ENCODE data around the gene ASPRV1.

DNA sequence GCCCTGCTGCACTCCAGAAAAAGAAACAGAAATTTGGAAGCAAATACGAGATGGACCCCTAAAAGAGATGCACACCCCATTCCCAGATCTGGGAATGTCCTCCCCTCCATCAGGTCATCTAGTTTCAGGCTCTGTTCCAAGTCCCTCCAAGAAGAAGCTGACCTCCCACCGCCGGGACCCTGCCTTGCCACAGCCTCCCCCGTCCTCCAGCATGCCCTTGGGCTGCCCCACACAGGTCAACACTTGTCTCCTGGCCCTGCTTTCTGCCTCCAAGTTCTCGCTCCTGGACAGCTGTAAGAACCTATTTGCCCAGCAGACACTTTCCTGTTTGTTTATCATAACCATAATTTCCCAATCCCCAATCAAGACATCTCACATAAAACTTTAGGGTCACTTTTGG is 2.0 kb downstream of the ASPRV1 start:
- TF ChIP-seq RFX5 (IDR thresholded peaks at IDR 0.05) (no peak), MAFK (IDR thresholded peaks at IDR 0.05; ENCODE audit: partially characterized antibody) (no peak), POLR2A (IDR thresholded peaks at IDR 0.05; ENCODE audit: low read length) (no peak)
- TF ChIP-seq, protein P1, sequence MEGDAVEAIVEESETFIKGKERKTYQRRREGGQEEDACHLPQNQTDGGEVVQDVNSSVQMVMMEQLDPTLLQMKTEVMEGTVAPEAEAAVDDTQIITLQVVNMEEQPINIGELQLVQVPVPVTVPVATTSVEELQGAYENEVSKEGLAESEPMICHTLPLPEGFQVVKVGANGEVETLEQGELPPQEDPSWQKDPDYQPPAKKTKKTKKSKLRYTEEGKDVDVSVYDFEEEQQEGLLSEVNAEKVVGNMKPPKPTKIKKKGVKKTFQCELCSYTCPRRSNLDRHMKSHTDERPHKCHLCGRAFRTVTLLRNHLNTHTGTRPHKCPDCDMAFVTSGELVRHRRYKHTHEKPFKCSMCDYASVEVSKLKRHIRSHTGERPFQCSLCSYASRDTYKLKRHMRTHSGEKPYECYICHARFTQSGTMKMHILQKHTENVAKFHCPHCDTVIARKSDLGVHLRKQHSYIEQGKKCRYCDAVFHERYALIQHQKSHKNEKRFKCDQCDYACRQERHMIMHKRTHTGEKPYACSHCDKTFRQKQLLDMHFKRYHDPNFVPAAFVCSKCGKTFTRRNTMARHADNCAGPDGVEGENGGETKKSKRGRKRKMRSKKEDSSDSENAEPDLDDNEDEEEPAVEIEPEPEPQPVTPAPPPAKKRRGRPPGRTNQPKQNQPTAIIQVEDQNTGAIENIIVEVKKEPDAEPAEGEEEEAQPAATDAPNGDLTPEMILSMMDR (IDR thresholded peaks at IDR 0.05): no peak
